Activated CD4-positive, alpha-beta memory T cell treated with anti-CD3 and anti-CD28 coated beads, Interleukin-2, amount 10 ng/mL, durations not matched to agents 7 days and 5 days (primary cell): Measurements from ENCODE around the gene OLFM4. TPM values are rescaled to one million over a fixed set of nuclear protein-coding genes. Genes with fewer than 3 reads are reported as not detected.

Source experiments
- CTCF ChIA-PET: fragments of 350-600 bp; sonication (Branson Sonifier 250); formaldehyde crosslinking; loops from one replicate; lab custom pipeline; 2021; ENCODE audit warnings: antibody characterized with exemption, inconsistent platforms; lab: Charles Lee
- POLR2A ChIA-PET: fragments of 350-600 bp; sonication (Branson Sonifier 250); formaldehyde crosslinking; loops from one replicate; lab custom pipeline; 2021; ENCODE audit warnings: antibody characterized with exemption; lab: Charles Lee
- DNase-seq: peaks from one replicate; pipeline ENCODE4 v3.0.0-alpha.2; 2020
- H3K27ac Mint-ChIP-seq: one replicate; pipeline ENCODE4 v1.8.0; 2021; ENCODE audit warnings: mild to moderate bottlenecking, mixed read lengths
- H3K27me3 Mint-ChIP-seq: one replicate; pipeline ENCODE4 v1.8.0; 2021; ENCODE audit warnings: mixed read lengths
- H3K36me3 Mint-ChIP-seq: one replicate; pipeline ENCODE4 v1.8.0; 2021; ENCODE audit warnings: low read depth, mixed read lengths
- H3K4me1 Mint-ChIP-seq: one replicate; pipeline ENCODE4 v1.8.0; 2021; ENCODE audit warnings: mixed read lengths
- H3K4me3 Mint-ChIP-seq: one replicate; pipeline ENCODE4 v1.8.0; 2021; ENCODE audit warnings: mild to moderate bottlenecking, mixed read lengths
- H3K9me3 Mint-ChIP-seq: one replicate; pipeline ENCODE4 v1.8.0; 2021; ENCODE audit warnings: mixed read lengths
- total RNA-seq, 2 experiments: library from RNA; stranded (reverse); gene quantifications; one replicate each; pipeline ENCODE4 v1.2.3, GENCODE V29; 2021

The OLFM4 gene
- total RNA-seq, 2 experiments from 2014 or later, result not detected

GRCh38 chr13:53098455-53098854, 69.8 kb downstream of the OLFM4 start:
- Mint-ChIP-seq H3K4me3 (no peak overlapping the region), H3K4me1 (no peaks in the 10 kb centered on the region), H3K27ac (no peak overlapping the region), H3K27me3 (no peaks in the 10 kb centered on the region), H3K9me3 (no peaks in the 10 kb centered on the region), H3K36me3 (no peaks in the 10 kb centered on the region)
- CTCF ChIA-PET, result no interaction called here
- POLR2A ChIA-PET, result no interaction called here
- DNase-seq, result no peak

GRCh38 chr13:53100394-53101063, 71.9 kb downstream of the OLFM4 start:
- POLR2A ChIA-PET, result no interaction called here
- H3K36me3 Mint-ChIP-seq, result no peaks in the 10 kb centered on the region
- no peak for DNase-seq
- no peaks in the 10 kb centered on the region for H3K9me3 Mint-ChIP-seq
- H3K4me1 Mint-ChIP-seq, result no peaks in the 10 kb centered on the region
- H3K27ac Mint-ChIP-seq, result no peak overlapping the region
- H3K27me3 Mint-ChIP-seq, result no peaks in the 10 kb centered on the region
- CTCF ChIA-PET, result no interaction called here
- H3K4me3 Mint-ChIP-seq, result no peak overlapping the region

Other genes starting within 250 kb of the OLFM4 start
- gene PCDH8, start 180.2 kb upstream of the OLFM4 start, total RNA-seq, result not detected